GM21447 (cell line): Measurements from ENCODE around the gene BCL7A.
"Not testable (repeated sequence)": the region's sequence is repeated elsewhere in the genome, so short reads cannot be mapped to it uniquely, and the experiment has no call there.

Experiments
- ATAC-seq: cut with Tn5 transposase; IDR thresholded peaks from one replicate; pipeline ENCODE4 v1.9.1; 2021; ENCODE audit not compliant: unreplicated experiment

The BCL7A gene

GRCh38 chr12:122090759-122091515 lies 69.3 kb downstream of the BCL7A start:
- no peak for ATAC-seq

- no peak for ATAC-seq
Observed at GRCh38 chr12:122093098-122093883, 71.6 kb downstream of the BCL7A start.

DNA sequence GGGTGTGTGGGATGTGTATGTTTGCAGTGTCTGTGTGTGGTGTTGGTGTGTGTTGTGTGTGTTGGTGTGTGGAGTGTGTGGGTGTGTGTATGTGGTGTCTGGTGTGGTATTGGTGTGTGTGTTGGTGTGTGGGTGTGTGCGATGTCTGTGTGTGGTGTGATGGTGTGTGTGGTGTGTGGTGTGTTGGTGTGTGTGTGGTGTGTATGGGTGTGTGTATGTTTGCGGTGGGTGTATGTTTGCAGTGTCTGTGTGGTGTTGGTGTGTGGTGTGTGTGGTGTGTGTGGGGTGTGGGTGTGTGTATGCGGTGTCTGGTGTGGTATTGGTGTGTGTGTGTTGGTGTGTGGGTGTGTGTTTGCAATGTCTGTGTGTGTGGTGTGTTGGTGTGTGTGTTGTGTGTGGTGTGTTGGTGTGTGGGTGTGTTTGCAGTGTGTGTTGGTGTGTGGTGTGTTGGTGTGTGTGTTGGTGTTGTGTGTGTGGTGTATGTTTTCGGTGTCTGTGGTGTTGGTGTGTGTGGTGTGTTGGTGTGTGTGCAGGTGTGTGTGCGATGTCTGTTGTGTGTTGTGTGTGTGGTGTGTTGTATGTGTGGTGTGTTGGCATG lies 72.6 kb downstream of the BCL7A start:
- no peak for ATAC-seq

DNA sequence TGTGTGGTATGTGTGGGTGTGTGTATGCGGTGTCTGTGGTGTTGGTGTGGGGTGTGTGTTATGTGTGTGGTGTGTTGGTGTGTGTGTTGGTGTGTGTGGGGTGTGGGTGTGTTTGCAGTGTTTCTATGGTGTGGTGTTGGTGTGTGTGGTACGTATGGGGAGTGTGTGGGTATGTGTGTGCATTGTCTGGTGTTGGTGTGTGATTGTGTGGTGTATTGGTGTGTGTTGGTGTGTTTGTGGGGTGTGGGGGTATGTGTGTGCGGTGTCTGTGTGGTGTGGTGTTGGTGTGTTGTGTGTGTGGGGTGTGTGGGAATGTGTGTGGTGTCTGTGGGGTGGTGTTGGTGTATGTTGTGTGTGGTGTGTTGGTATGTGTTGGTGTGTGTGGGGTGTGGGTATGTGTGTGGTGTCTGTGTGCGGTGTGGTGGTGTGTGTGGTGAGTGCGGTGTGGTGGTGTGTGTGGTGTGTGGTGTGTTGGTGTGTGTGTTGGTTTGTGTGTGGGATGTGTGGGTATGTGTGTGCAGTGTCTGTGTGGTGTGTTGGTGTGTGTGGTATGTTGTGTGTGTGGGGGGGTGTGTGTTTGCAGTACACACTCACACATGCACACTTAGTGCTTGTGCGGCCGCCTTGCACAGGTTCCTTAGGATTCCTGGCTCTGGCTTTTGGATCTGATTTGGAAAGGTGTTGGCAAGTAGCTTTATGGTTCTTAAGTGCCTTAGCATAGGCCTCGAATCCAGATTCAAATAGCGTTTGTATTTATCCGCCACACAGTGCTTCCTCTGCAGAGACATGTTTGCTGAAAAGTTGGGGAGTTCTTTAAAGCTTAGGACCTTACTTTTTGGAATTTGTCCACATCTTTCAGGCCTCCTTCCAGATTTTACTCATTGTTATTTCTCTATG lies 73.3 kb downstream of the BCL7A start:
- ATAC-seq, result no peak

GRCh38 chr12:122096014-122096413 lies 74.3 kb downstream of the BCL7A start:
- no peak for ATAC-seq

DNA sequence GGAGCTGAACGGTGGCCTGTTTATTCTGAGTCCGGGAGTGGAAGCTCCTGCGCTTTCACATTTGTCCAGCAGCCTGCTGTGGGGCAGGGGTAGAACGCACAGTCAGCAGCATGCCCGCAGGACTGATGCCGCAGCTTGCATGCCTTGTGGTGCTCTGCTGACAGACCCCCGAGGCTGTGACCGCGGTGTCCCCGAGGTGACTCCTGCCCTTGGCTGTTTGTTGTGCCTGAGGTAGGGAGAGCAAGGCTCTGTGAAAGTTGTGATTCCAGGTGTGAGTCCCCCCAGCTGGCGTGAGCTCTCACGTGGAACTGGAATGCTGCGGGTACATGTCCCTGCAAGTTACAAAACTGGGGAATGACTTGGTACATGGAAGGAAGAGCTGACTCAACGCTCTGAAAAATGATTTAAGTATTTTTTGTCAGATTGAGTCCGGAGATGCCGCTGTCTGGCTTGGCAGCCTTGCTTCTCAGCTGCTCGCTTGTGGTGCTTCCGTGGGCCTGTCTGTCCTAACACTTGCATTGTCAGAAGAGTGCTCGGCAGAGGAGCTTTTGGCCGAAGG lies 75.0 kb downstream of the BCL7A start:
- no peak for ATAC-seq

GRCh38 chr12:122097584-122097926 lies 75.9 kb downstream of the BCL7A start:
- no peak for ATAC-seq

DNA sequence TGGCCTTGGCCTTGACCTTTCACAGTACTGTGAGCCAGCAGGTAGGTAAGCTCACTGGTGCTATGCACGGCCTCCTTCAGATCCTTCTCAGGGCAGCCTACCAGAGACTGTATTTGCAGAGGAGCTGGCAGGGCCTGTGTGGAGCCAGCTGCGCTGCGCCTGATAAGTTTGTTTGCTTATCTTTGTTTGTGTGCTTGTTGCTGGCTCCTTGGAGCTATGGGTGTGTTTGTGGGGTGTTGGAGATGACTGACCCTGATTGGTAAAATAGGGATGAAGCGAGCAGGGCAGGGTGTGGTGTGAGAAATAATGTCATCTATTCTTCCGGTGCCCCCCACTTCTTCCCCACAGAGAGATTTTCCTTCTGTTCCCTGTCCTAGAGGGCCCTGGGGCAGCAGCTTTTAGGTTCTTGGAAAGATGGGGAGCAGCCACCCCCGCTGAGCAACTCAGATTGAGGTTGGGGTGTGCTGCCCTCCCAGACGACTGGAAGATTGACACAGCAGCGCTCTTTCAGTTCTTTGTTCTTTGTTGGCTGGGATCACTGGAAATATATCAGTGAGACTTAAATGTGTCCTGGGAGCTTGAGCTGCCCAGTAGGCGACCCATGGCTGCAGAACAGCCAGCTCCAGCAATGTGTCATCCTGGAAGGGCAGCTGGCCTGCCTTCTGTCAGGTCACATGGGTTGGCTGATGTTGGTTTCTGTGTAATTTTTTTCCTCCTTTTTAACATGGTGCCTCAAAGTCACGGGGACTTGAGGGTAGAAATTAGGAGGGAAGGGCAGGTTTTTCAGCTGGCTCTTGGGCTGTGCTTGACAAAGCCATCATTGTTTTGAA lies 76.5 kb downstream of the BCL7A start:
- ATAC-seq, result no peak

GRCh38 chr12:122099280-122099749 lies 77.6 kb downstream of the BCL7A start:
- no peak for ATAC-seq

DNA sequence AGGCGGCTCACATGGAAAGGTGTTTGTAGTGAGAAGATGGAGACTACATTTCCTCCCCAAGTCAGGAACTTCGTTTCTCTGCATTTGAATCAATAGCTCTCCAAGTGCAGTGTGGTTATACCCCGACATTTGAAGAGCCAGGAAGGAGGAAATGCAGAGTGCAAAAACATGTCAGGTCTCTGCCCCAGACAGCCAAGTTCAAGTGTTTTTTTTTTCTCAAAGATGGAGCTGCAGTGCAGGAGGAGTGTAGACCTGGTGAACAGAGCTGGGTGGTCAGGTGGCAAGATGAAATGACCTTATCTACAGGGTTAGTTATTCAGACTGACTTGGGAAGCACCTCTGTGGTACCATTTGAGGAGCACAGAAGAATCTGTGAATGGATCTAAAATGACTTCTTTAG lies 78.2 kb downstream of the BCL7A start:
- no peak for ATAC-seq

DNA sequence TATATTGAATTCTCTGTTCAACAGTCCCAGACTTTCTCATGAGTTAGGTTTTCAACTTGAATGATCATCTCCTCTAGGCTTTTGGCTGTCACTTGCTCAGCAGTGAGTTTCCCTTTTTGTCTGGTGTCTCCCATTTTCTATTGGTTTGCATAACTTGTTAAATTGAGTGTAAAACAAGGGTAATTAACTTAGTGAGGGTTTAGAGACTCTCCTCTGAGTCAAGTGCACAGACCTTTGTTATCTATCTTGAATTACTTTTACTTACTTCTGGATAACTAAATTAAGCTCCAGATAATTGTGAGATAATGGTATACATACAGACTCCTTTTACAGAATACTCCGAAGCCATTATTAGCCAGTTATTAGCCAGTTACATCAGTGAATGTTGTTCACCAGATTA lies 78.9 kb downstream of the BCL7A start:
- ATAC-seq, result no peak

DNA sequence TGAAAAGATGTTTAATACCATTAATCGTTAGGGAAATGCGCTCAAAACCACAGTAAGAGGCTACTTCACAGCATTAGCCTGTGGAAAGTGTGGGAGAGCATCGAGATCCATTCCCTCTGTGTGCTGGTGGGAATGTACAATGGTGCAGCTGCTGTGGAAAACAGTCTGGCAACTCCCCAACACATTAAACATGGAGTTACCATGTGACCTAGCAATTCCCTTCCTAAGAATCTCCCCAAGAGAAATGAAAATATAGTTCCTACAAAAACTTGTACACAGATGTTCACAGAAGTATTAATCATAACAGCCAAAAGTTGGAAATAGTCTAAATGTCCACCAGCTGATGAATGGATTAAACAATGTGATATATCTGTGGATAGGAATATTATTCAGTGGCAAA lies 80.6 kb downstream of the BCL7A start:
- ATAC-seq, result no peak

DNA sequence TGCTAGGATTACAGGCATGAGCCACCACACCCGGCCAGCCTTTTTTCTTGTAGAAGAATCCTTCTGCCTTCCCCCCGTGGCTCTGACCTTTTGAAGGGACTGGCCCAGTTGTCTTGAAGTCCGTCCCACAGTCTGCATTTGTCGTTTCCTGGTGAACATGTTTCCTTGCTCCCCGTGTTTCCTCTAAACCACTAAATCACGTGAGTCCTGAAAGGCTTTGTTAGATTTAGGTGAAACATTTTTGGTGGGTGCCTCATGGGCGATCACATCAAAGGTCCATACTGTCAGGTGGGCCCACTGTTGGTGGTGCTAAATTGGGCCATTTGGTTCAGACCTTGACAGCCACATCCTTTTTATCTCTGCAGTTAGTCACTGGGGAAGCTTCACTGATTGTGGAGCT lies 83.2 kb downstream of the BCL7A start:
- ATAC-seq, result no peak

- ATAC-seq, result not testable (repeated sequence)
Observed at GRCh38 chr12:122105496-122105895, 83.8 kb downstream of the BCL7A start.

DNA sequence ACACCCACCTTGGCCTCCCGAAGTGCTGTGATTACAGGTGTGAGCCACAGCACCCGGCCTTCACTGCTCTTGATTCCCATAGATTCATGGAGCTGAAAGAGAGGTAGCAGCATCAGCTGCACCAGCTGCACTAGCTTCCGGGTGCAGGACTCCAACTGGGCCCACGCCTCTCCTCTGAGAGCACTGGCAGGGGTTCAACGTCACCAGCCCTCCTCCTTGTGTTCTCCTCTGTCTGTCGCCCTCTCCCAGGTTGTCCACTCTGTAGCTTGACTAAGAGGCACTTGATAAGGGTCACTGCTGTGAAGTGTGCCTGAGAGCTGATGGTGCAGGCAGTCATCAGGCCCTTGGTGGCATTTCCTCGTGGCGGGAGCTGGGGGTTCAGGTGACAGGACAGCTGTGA lies 85.2 kb downstream of the BCL7A start:
- ATAC-seq, result no peak

DNA sequence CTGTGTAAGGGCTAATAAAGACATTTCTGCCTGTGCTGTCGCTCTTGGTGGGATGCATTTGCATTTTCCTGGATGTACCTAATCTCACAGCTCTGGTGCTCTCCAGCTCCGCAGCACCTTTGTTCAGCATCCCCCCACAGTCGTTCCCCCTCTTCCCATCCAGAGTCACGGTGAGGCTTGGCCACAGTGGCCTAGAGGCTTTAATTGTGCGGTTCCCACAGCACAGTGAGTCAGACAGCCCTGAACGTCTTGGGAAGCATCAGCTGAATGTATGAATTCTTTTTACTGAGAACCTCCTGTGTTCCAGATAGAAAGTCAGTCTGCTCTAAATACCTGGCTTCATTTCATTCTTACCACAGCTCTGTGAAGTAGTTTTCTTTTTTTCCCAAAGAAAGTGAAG lies 85.6 kb downstream of the BCL7A start:
- no peak for ATAC-seq

- no peak for ATAC-seq
Observed at GRCh38 chr12:122111089-122111641, 89.5 kb downstream of the BCL7A start.
